Measurements from ENCODE around the gene FAM110A. TPM values are rescaled to one million over a fixed set of nuclear protein-coding genes. Genes with fewer than 3 reads are reported as not detected.

The FAM110A gene
- total and polyA plus RNA-seq, 5 donors from 2014 or later: 24.6 to 36.5 (median 30.0) TPM

DNA sequence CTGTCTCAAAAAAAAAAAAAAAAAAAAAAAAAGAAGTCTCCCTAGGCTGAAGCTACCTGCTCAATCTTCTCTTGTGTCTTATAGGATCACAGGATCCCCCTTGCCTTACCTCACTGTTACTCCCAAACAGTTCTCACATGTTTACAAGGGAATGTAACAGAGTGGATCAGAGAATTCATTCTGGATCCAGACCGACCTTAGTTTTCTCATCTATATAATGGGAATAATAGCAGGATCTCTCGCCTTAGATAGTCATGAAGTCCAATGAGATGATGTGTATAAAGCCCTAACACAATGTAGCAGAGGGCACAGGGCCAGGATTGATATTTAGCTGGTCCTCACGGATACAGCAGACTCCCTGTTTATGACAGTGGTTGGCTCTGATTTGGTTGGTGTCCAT, 2.3 kb upstream of the FAM110A start:
- Histone ChIP-seq H3K27me3 (ENCODE audit: control insufficient read depth, insufficient read depth, low read length) (no peaks in the 10 kb centered on the region), H3K27ac (ENCODE audit: insufficient read depth, low read length, poor library complexity, severe bottlenecking) (no peak overlapping the region), H3K9me3 (ENCODE audit: control insufficient read depth in 2 of 2, low read length in 2 of 2) (no peaks in the 10 kb centered on the region), H3K4me1 (ENCODE audit: control insufficient read depth, insufficient read depth, low read length, poor library complexity, severe bottlenecking) (peaks cover 39% of the 10 kb centered on the region), H3K36me3 (ENCODE audit: control insufficient read depth, insufficient read depth, low read length) (no peaks in the 10 kb centered on the region), H3K4me3 (ENCODE audit: low read depth, low read length) (no peak overlapping the region)
- H3K4me3 Mint-ChIP-seq: peak overlapping the region in 1 of 4 donors; percentile 61
- no peak for ATAC-seq (ENCODE audit: low read depth in 2 of 2)
- H3K9me3 Mint-ChIP-seq: no peaks in the 10 kb centered on the region
- no peak overlapping the region for H3K27ac Mint-ChIP-seq
- no peaks in the 10 kb centered on the region for H3K36me3 Mint-ChIP-seq
- no peaks in the 10 kb centered on the region for H3K27me3 Mint-ChIP-seq
- DNase-seq: no peak
- peaks cover 14 to 45% (median 27%) of the 10 kb centered on the region in 4 donors for H3K4me1 Mint-ChIP-seq

DNA sequence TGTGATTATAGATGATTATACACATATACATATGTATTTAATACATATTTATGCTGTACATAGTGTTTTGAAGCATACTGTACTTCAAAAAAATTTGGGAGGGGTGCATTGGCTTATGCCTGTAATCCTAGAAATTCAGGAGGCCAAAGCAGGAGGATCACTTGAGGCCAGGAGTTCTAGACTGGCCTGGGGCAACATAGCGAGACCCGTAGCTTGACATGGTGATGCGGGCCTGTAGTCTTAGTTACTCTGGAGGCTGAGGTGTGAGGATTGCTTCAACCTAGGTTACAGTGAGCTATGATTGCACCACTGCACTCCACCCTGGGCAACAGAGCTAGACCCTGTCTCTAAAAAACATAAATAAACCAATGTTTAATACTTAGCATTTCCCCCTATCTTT, 1.6 kb upstream of the FAM110A start:
- Mint-ChIP-seq H3K4me1 (peaks cover 14 to 52% (median 33%) of the 10 kb centered on the region in 4 donors), H3K36me3 (no peaks in the 10 kb centered on the region), H3K4me3 (no peak overlapping the region), H3K27me3 (no peaks in the 10 kb centered on the region), H3K27ac (no peak overlapping the region), H3K9me3 (no peaks in the 10 kb centered on the region)
- peaks cover 44% of the 10 kb centered on the region for H3K4me1 ChIP-seq (ENCODE audit: control insufficient read depth, insufficient read depth, low read length, poor library complexity, severe bottlenecking)
- ATAC-seq (ENCODE audit: low read depth in 2 of 2) (no peak), DNase-seq (no peak)
- H3K36me3 ChIP-seq (ENCODE audit: control insufficient read depth, insufficient read depth, low read length): no peaks in the 10 kb centered on the region
- no peak overlapping the region for H3K27ac ChIP-seq (ENCODE audit: insufficient read depth, low read length, poor library complexity, severe bottlenecking)
- no peaks in the 10 kb centered on the region for H3K27me3 ChIP-seq (ENCODE audit: control insufficient read depth, insufficient read depth, low read length)
- no peaks in the 10 kb centered on the region for H3K9me3 ChIP-seq (ENCODE audit: control insufficient read depth in 2 of 2, low read length in 2 of 2)
- H3K4me3 ChIP-seq (ENCODE audit: low read depth, low read length): no peak overlapping the region

DNA sequence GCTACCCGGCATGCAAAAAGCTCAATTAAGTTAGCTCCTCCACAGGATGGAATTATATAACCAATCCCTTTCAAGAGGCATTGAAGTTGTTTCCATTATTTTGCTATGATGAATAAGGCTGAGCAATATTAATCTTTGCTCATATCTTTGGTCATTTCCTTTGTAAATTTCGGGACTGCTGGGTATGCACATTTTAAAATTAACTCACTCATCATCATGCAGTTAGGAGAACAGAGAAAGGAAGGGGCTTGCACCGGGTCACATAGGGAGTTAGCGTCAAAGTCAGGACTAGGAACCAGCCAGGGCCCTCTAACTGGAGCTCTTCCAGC, 430 bp upstream of the FAM110A start:
- ATAC-seq (ENCODE audit: low read depth in 2 of 2) (no peak), DNase-seq (no peak)
- Histone ChIP-seq H3K36me3 (ENCODE audit: control insufficient read depth, insufficient read depth, low read length) (peaks cover 3% of the 10 kb centered on the region), H3K4me3 (ENCODE audit: low read depth, low read length) (peak overlapping the region; percentile 89), H3K27me3 (ENCODE audit: control insufficient read depth, insufficient read depth, low read length) (no peaks in the 10 kb centered on the region), H3K9me3 (ENCODE audit: control insufficient read depth in 2 of 2, low read length in 2 of 2) (no peaks in the 10 kb centered on the region), H3K4me1 (ENCODE audit: control insufficient read depth, insufficient read depth, low read length, poor library complexity, severe bottlenecking) (peaks cover 53% of the 10 kb centered on the region), H3K27ac (ENCODE audit: insufficient read depth, low read length, poor library complexity, severe bottlenecking) (peak overlapping the region; percentile 94)
- H3K27me3 Mint-ChIP-seq: no peaks in the 10 kb centered on the region
- peak overlapping the region; percentile 60 to 93 (median 91) for H3K27ac Mint-ChIP-seq
- peaks cover 19 to 62% (median 41%) of the 10 kb centered on the region in 4 donors for H3K4me1 Mint-ChIP-seq
- no peaks in the 10 kb centered on the region for H3K9me3 Mint-ChIP-seq
- H3K36me3 Mint-ChIP-seq: peaks cover 4% of the 10 kb centered on the region
- H3K4me3 Mint-ChIP-seq: peak overlapping the region; percentile 91 to 96 (median 93)

GRCh38 chr20:834151-834746, 734 bp downstream of the FAM110A start:
- peak overlapping the region; percentile 94 for H3K27ac ChIP-seq (ENCODE audit: insufficient read depth, low read length, poor library complexity, severe bottlenecking)
- peaks cover 51% of the 10 kb centered on the region for H3K4me1 ChIP-seq (ENCODE audit: control insufficient read depth, insufficient read depth, low read length, poor library complexity, severe bottlenecking)
- DNase-seq (no peak), ATAC-seq (ENCODE audit: low read depth in 2 of 2) (peak in 1 of 2 donors; percentile 3)
- H3K9me3 Mint-ChIP-seq: no peaks in the 10 kb centered on the region
- peaks cover 12 to 62% (median 44%) of the 10 kb centered on the region in 4 donors for H3K4me1 Mint-ChIP-seq
- no peaks in the 10 kb centered on the region for H3K27me3 ChIP-seq (ENCODE audit: control insufficient read depth, insufficient read depth, low read length)
- no peaks in the 10 kb centered on the region for H3K9me3 ChIP-seq (ENCODE audit: control insufficient read depth in 2 of 2, low read length in 2 of 2)
- H3K4me3 Mint-ChIP-seq: peak overlapping the region; percentile 91 to 96 (median 93)
- peaks cover 4% of the 10 kb centered on the region for H3K36me3 ChIP-seq (ENCODE audit: control insufficient read depth, insufficient read depth, low read length)
- H3K4me3 ChIP-seq (ENCODE audit: low read depth, low read length): peak overlapping the region; percentile 80
- peak overlapping the region in 2 of 3 donors; percentile 91 to 93 for H3K27ac Mint-ChIP-seq
- H3K27me3 Mint-ChIP-seq: no peaks in the 10 kb centered on the region
- H3K36me3 Mint-ChIP-seq: peaks cover 8% of the 10 kb centered on the region

GRCh38 chr20:835608-836045, 2.1 kb downstream of the FAM110A start:
- Mint-ChIP-seq H3K36me3 (peaks cover 8% of the 10 kb centered on the region), H3K4me3 (peak overlapping the region; percentile 63 to 94 (median 90)), H3K27ac (peak overlapping the region; percentile 84 to 96 (median 91)), H3K27me3 (no peaks in the 10 kb centered on the region), H3K4me1 (peaks cover 6 to 63% (median 47%) of the 10 kb centered on the region in 4 donors), H3K9me3 (no peaks in the 10 kb centered on the region)
- ATAC-seq (ENCODE audit: low read depth in 2 of 2) (no peak), DNase-seq (no peak)
- peak overlapping the region; percentile 94 for H3K27ac ChIP-seq (ENCODE audit: insufficient read depth, low read length, poor library complexity, severe bottlenecking)
- H3K4me3 ChIP-seq (ENCODE audit: low read depth, low read length): peak overlapping the region; percentile 80
- no peaks in the 10 kb centered on the region for H3K27me3 ChIP-seq (ENCODE audit: control insufficient read depth, insufficient read depth, low read length)
- peaks cover 50% of the 10 kb centered on the region for H3K4me1 ChIP-seq (ENCODE audit: control insufficient read depth, insufficient read depth, low read length, poor library complexity, severe bottlenecking)
- no peaks in the 10 kb centered on the region for H3K9me3 ChIP-seq (ENCODE audit: control insufficient read depth in 2 of 2, low read length in 2 of 2)
- peaks cover 7% of the 10 kb centered on the region for H3K36me3 ChIP-seq (ENCODE audit: control insufficient read depth, insufficient read depth, low read length)

- ATAC-seq (ENCODE audit: low read depth in 2 of 2) (no peak), DNase-seq (no peak)
- peak overlapping the region in 1 of 3 donors; percentile 91 for H3K27ac Mint-ChIP-seq
- H3K4me1 Mint-ChIP-seq: peaks cover 6 to 65% (median 47%) of the 10 kb centered on the region in 4 donors
- no peaks in the 10 kb centered on the region for H3K27me3 Mint-ChIP-seq
- Histone ChIP-seq H3K9me3 (ENCODE audit: control insufficient read depth in 2 of 2, low read length in 2 of 2) (no peaks in the 10 kb centered on the region), H3K4me1 (ENCODE audit: control insufficient read depth, insufficient read depth, low read length, poor library complexity, severe bottlenecking) (peaks cover 56% of the 10 kb centered on the region), H3K4me3 (ENCODE audit: low read depth, low read length) (peak overlapping the region; percentile 39), H3K27me3 (ENCODE audit: control insufficient read depth, insufficient read depth, low read length) (no peaks in the 10 kb centered on the region), H3K36me3 (ENCODE audit: control insufficient read depth, insufficient read depth, low read length) (peaks cover 7% of the 10 kb centered on the region), H3K27ac (ENCODE audit: insufficient read depth, low read length, poor library complexity, severe bottlenecking) (peak overlapping the region; percentile 94)
- H3K9me3 Mint-ChIP-seq: no peaks in the 10 kb centered on the region
- H3K36me3 Mint-ChIP-seq: peaks cover 8% of the 10 kb centered on the region
- peak overlapping the region in 3 of 4 donors; percentile 7 to 91 (median 68) for H3K4me3 Mint-ChIP-seq
These were observed 2.7 kb downstream of the FAM110A start for GRCh38 chr20:836190-836589.

DNA sequence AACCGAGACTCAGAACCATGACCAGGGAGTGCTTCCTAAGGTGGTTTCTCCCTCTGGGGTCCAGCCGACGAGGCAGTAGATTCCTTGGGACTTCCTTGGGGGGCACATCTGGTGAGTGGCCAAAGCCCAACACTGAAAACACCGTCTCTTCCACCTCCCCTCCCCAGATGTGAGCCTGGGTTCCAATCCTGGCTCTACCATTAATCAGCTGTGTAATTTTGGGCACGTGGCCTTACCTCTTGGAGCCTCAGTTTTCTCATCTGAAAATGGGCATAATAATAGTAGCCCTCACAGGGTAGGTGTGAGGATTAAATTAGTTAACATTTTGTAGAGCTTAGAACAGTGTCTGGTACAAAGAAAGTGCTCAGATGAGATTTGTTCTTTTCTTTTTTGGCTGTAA, 5.5 kb downstream of the FAM110A start:
- no peak for DNase-seq
- Mint-ChIP-seq H3K36me3 (peaks cover 8% of the 10 kb centered on the region), H3K4me1 (peaks cover 6 to 78% (median 47%) of the 10 kb centered on the region in 4 donors), H3K27ac (peak overlapping the region; percentile 48 to 77 (median 74)), H3K9me3 (no peaks in the 10 kb centered on the region), H3K27me3 (no peaks in the 10 kb centered on the region), H3K4me3 (peak overlapping the region in 1 of 4 donors; percentile 48)
- H3K36me3 ChIP-seq (ENCODE audit: control insufficient read depth, insufficient read depth, low read length): peaks cover 7% of the 10 kb centered on the region
- no peaks in the 10 kb centered on the region for H3K9me3 ChIP-seq (ENCODE audit: control insufficient read depth in 2 of 2, low read length in 2 of 2)
- H3K27ac ChIP-seq (ENCODE audit: insufficient read depth, low read length, poor library complexity, severe bottlenecking): no peak overlapping the region
- H3K27me3 ChIP-seq (ENCODE audit: control insufficient read depth, insufficient read depth, low read length): no peaks in the 10 kb centered on the region
- peaks cover 73% of the 10 kb centered on the region for H3K4me1 ChIP-seq (ENCODE audit: control insufficient read depth, insufficient read depth, low read length, poor library complexity, severe bottlenecking)
- H3K4me3 ChIP-seq (ENCODE audit: low read depth, low read length): no peak overlapping the region
- no peak for ATAC-seq (ENCODE audit: low read depth in 2 of 2)

GRCh38 chr20:839626-840025, 6.1 kb downstream of the FAM110A start:
- H3K4me1 Mint-ChIP-seq: peaks cover 11 to 77% (median 47%) of the 10 kb centered on the region in 4 donors
- H3K4me1 ChIP-seq (ENCODE audit: control insufficient read depth, insufficient read depth, low read length, poor library complexity, severe bottlenecking): peaks cover 71% of the 10 kb centered on the region
- H3K4me3 ChIP-seq (ENCODE audit: low read depth, low read length): no peak overlapping the region
- ATAC-seq (ENCODE audit: low read depth in 2 of 2): no peak
- H3K36me3 Mint-ChIP-seq: peaks cover 8% of the 10 kb centered on the region
- peaks cover 7% of the 10 kb centered on the region for H3K36me3 ChIP-seq (ENCODE audit: control insufficient read depth, insufficient read depth, low read length)
- no peaks in the 10 kb centered on the region for H3K27me3 ChIP-seq (ENCODE audit: control insufficient read depth, insufficient read depth, low read length)
- H3K27me3 Mint-ChIP-seq: no peaks in the 10 kb centered on the region
- H3K27ac Mint-ChIP-seq: peak overlapping the region in 2 of 3 donors; percentile 48 to 77
- DNase-seq: no peak
- peak overlapping the region in 3 of 4 donors; percentile 39 to 48 (median 44) for H3K4me3 Mint-ChIP-seq
- H3K9me3 ChIP-seq (ENCODE audit: control insufficient read depth in 2 of 2, low read length in 2 of 2): no peaks in the 10 kb centered on the region
- H3K27ac ChIP-seq (ENCODE audit: insufficient read depth, low read length, poor library complexity, severe bottlenecking): no peak overlapping the region
- H3K9me3 Mint-ChIP-seq: no peaks in the 10 kb centered on the region

Measured in CD4-positive, CD25-positive, alpha-beta regulatory T cell (primary cell).